ENCODE results near the gene GLP2R. TPM values are rescaled to one million over a fixed set of nuclear protein-coding genes. Genes with fewer than 3 reads are reported as not detected.

The GLP2R gene
- total and polyA plus RNA-seq, 2 of the 8 experiments (the other 6 are each of a cell fraction or from before 2014, with no cell fraction given) = not detected

- POLR2A ChIA-PET (ENCODE audit: partially characterized antibody) = no interaction called here
- H3K4me3 ChIP-seq (ENCODE audit: extremely low read depth in 1 of 4, insufficient read depth in 2 of 4, low read depth in 3 of 4, low read length in 4 of 4) = no peak overlapping the region
- H3K79me1 ChIP-seq (ENCODE audit: low read depth, low read length) = no peaks in the 10 kb centered on the region
- H2BK20ac ChIP-seq (ENCODE audit: low read length) = no peak overlapping the region
- H2AFZ ChIP-seq (ENCODE audit: low read length) = peak overlapping the region; percentile 29; the same call in 1 of the 2 replicates
- H3K18ac ChIP-seq (ENCODE audit: extremely low read depth, low read length) = no peak overlapping the region
- no peaks in the 10 kb centered on the region for H4K20me1 ChIP-seq (replicated peaks in 1 of 2; ENCODE audit: control insufficient read depth in 1 of 2, insufficient read depth in 2 of 2, low read length in 2 of 2)
- no peaks in the 10 kb centered on the region for H3K23me2 ChIP-seq (ENCODE audit: low read depth, low read length)
- no peaks in the 10 kb centered on the region for H3K36me3 ChIP-seq (ENCODE audit: control insufficient read depth in 2 of 4, insufficient read depth in 4 of 4, low read length in 3 of 4)
- H3K79me2 ChIP-seq (ENCODE audit: control insufficient read depth in 1 of 2, insufficient read depth in 2 of 2, low read length in 2 of 2) = no peaks in the 10 kb centered on the region
- H3K23ac ChIP-seq (ENCODE audit: insufficient read length) = no peak overlapping the region
- no peaks in the 10 kb centered on the region for H3K4me1 ChIP-seq (replicated peaks in 1 of 4; ENCODE audit: control insufficient read depth in 3 of 4, insufficient read depth in 4 of 4, low read length in 3 of 4)
- no peak overlapping the region for H2BK120ac ChIP-seq (replicated peaks; ENCODE audit: low read depth, low read length)
- no peak overlapping the region for H2BK5ac ChIP-seq (ENCODE audit: low read depth, low read length)
- 84% methylated on average over 7 of the region's 7 CpGs; no CpG with 5 or more reads in 1 of the 2 experiments for WGBS, 2 experiments (ENCODE audit: extremely low coverage in 1 of 2, insufficient coverage in 1 of 2, insufficient read length in 1 of 2, insufficient replicate concordance in 2 of 2, low coverage in 1 of 2, low lambda C conversion rate in 2 of 2, missing lambda C conversion rate in 1 of 2)
- H3K56ac ChIP-seq (replicated peaks; ENCODE audit: insufficient read length, low read depth, low read length) = no peak overlapping the region
- no peak for DNase-seq (ENCODE audit: low read depth in 1 of 2, low spot score in 2 of 2)
- no peak overlapping the region for H4K91ac ChIP-seq (replicated peaks; ENCODE audit: insufficient read length, low read length)
- no peak for FAIRE-seq
- H2BK15ac ChIP-seq (ENCODE audit: low read length) = no peak overlapping the region
- H3K4ac ChIP-seq (replicated peaks; ENCODE audit: insufficient read length, low read depth, low read length) = no peak overlapping the region
- no peak overlapping the region for H3K4me2 ChIP-seq (ENCODE audit: insufficient read depth in 1 of 2, low read depth in 2 of 2, low read length in 2 of 2)
- CTCF ChIA-PET (ENCODE audit: partially characterized antibody) = no interaction called here
- TF ChIP-seq CBX8 (IDR thresholded peaks at IDR 0.05; ENCODE audit: borderline replicate concordance, low read depth, low read length) (no peak), RBBP5 (IDR thresholded peaks at IDR 0.05; ENCODE audit: borderline replicate concordance, low read depth, low read length) (no peak), EP300 (IDR thresholded peaks at IDR 0.05; ENCODE audit: borderline replicate concordance in 1 of 2, low read depth in 2 of 2, low read length in 2 of 2) (no peak), KDM1A (IDR thresholded peaks at IDR 0.05; ENCODE audit: borderline replicate concordance, low read length) (no peak), GTF2F1 (IDR thresholded peaks at IDR 0.05; ENCODE audit: borderline replicate concordance, low read depth, low read length) (no peak), HDAC6 (IDR thresholded peaks at IDR 0.05; ENCODE audit: low read depth, low read length) (no peak), USF2 (IDR thresholded peaks at IDR 0.05; ENCODE audit: low read length) (no peak), TCF12 (IDR thresholded peaks at IDR 0.05; ENCODE audit: low read depth, low read length) (no peak), RFX5 (IDR thresholded peaks at IDR 0.05; ENCODE audit: borderline replicate concordance, low read depth, low read length) (no peak)
- no peak overlapping the region for H2AK5ac ChIP-seq (ENCODE audit: low read depth, low read length)
- H2BK12ac ChIP-seq (ENCODE audit: low read depth, low read length) = no peak overlapping the region
- H3K9ac ChIP-seq (replicated peaks in 1 of 4; ENCODE audit: extremely low read depth in 1 of 4, low read depth in 3 of 4, low read length in 3 of 4) = no peak overlapping the region
- H4K8ac ChIP-seq (ENCODE audit: extremely low read depth, insufficient read depth, low read length) = no peak overlapping the region
- no peaks in the 10 kb centered on the region for H3K9me3 ChIP-seq (ENCODE audit: insufficient read depth in 2 of 2, low read depth in 1 of 2, low read length in 1 of 2)
- H3K27ac ChIP-seq (ENCODE audit: low read depth, low read length) = no peak overlapping the region
- no peak overlapping the region for H3K14ac ChIP-seq (ENCODE audit: insufficient read length)
- no peaks in the 10 kb centered on the region for H3K27me3 ChIP-seq (replicated peaks in 1 of 4; ENCODE audit: control insufficient read depth in 3 of 4, extremely low read depth in 1 of 4, insufficient read depth in 3 of 4, low read length in 3 of 4)
- H4K5ac ChIP-seq (ENCODE audit: insufficient read length, low read depth, low read length) = no peak overlapping the region
Observed at GRCh38 chr17:9798724-9799123, 27.0 kb upstream of the GLP2R start.

Data from H1 (cell line).